ENCODE measurements around the gene RGS7BP. TPM values are rescaled to one million over a fixed set of nuclear protein-coding genes. Genes with fewer than 3 reads are reported as not detected.

The RGS7BP gene
- total RNA-seq, 1 donor from 2014 or later, result 11.8 TPM

GRCh38 chr5:64487283-64487682 lies 18.5 kb upstream of the RGS7BP start:
- no peaks in the 10 kb centered on the region for H3K36me3 ChIP-seq
- no peaks in the 10 kb centered on the region for H3K4me1 ChIP-seq
- no peak for TF ChIP-seq POLR2A (IDR thresholded peaks at IDR 0.05)
- TF ChIP-seq CTCF (IDR thresholded peaks at IDR 0.05), result no peak
- TF ChIP-seq POLR2AphosphoS5 (IDR thresholded peaks at IDR 0.05; ENCODE audit: insufficient read depth in 1 of 2, low read depth in 1 of 2), result no peak
- intact Hi-C loops (cut with DNase I), result no loop called here
- no peaks in the 10 kb centered on the region for H3K27me3 ChIP-seq
- H3K27ac ChIP-seq, result no peak overlapping the region
- no peak for DNase-seq (ENCODE audit: extremely low spot score in 2 of 2)
- H3K4me3 ChIP-seq, result no peak overlapping the region
- no peaks in the 10 kb centered on the region for H3K9me3 ChIP-seq

- no peaks in the 10 kb centered on the region for H3K36me3 ChIP-seq
- no peak overlapping the region for H3K27ac ChIP-seq
- TF ChIP-seq CTCF (IDR thresholded peaks at IDR 0.05) (no peak), POLR2AphosphoS5 (IDR thresholded peaks at IDR 0.05; ENCODE audit: insufficient read depth in 1 of 2, low read depth in 1 of 2) (no peak), POLR2A (IDR thresholded peaks at IDR 0.05) (no peak)
- H3K4me1 ChIP-seq, result no peaks in the 10 kb centered on the region
- no peaks in the 10 kb centered on the region for H3K9me3 ChIP-seq
- DNase-seq (ENCODE audit: extremely low spot score in 2 of 2), result no peak
- intact Hi-C loops (cut with DNase I), result no loop called here
- no peaks in the 10 kb centered on the region for H3K27me3 ChIP-seq
- no peak overlapping the region for H3K4me3 ChIP-seq
Measured at GRCh38 chr5:64489857-64490256, 16.0 kb upstream of the RGS7BP start.

GRCh38 chr5:64497386-64497785 lies 8.4 kb upstream of the RGS7BP start:
- H3K27ac ChIP-seq, result no peak overlapping the region
- intact Hi-C loops (cut with DNase I), result no loop called here
- no peaks in the 10 kb centered on the region for H3K27me3 ChIP-seq
- H3K4me1 ChIP-seq, result no peaks in the 10 kb centered on the region
- DNase-seq (ENCODE audit: extremely low spot score in 2 of 2), result no peak
- no peaks in the 10 kb centered on the region for H3K36me3 ChIP-seq
- H3K4me3 ChIP-seq, result no peak overlapping the region
- no peaks in the 10 kb centered on the region for H3K9me3 ChIP-seq
- no peak for TF ChIP-seq CTCF (IDR thresholded peaks at IDR 0.05)
- TF ChIP-seq POLR2AphosphoS5 (IDR thresholded peaks at IDR 0.05; ENCODE audit: insufficient read depth in 1 of 2, low read depth in 1 of 2), result no peak
- no peak for TF ChIP-seq POLR2A (IDR thresholded peaks at IDR 0.05)

GRCh38 chr5:64502196-64502595 lies 3.6 kb upstream of the RGS7BP start:
- intact Hi-C loops (cut with DNase I), result loop anchor here (10.0 kb wide), 1 partner anchor 83 kb away; no protein-coding TSS in a partner anchor
- H3K27me3 ChIP-seq, result no peaks in the 10 kb centered on the region
- H3K9me3 ChIP-seq, result no peaks in the 10 kb centered on the region
- H3K4me1 ChIP-seq, result peaks cover 5% of the 10 kb centered on the region
- TF ChIP-seq POLR2A (IDR thresholded peaks at IDR 0.05) (no peak), POLR2AphosphoS5 (IDR thresholded peaks at IDR 0.05; ENCODE audit: insufficient read depth in 1 of 2, low read depth in 1 of 2) (no peak), CTCF (IDR thresholded peaks at IDR 0.05) (no peak)
- H3K4me3 ChIP-seq, result no peak overlapping the region
- H3K36me3 ChIP-seq, result no peaks in the 10 kb centered on the region
- no peak for DNase-seq (ENCODE audit: extremely low spot score in 2 of 2)
- H3K27ac ChIP-seq, result no peak overlapping the region

- Histone ChIP-seq H3K27me3 (no peaks in the 10 kb centered on the region), H3K4me3 (peak overlapping the region; percentile 35), H3K36me3 (no peaks in the 10 kb centered on the region), H3K27ac (no peak overlapping the region), H3K4me1 (peaks cover 5% of the 10 kb centered on the region), H3K9me3 (no peaks in the 10 kb centered on the region)
- DNase-seq (ENCODE audit: extremely low spot score in 2 of 2), result no peak
- TF ChIP-seq POLR2A (IDR thresholded peaks at IDR 0.05) (no peak), CTCF (IDR thresholded peaks at IDR 0.05) (no peak), POLR2AphosphoS5 (IDR thresholded peaks at IDR 0.05; ENCODE audit: insufficient read depth in 1 of 2, low read depth in 1 of 2) (no peak)
- intact Hi-C loops (cut with DNase I), result loop anchor here (10.0 kb wide), 1 partner anchor 78 kb away; no protein-coding TSS in a partner anchor
Measured at GRCh38 chr5:64506567-64507263, 900 bp downstream of the RGS7BP start.

Data from vagina (tissue), 2 donors.